IMR-90 (cell line): ENCODE results near the gene MAN1A2. TPM values are rescaled to one million over a fixed set of nuclear protein-coding genes. Genes with fewer than 3 reads are reported as not detected.

Experiments
- ATAC-seq: fragments of 200-7000 bp; cut with Tn5 transposase; 2 replicates; pipeline ENCODE4 v1.9.1; 2020; ENCODE audit warnings: low read depth, mild to moderate bottlenecking, moderate library complexity
- BruUV-seq: library from RNA; stranded (reverse); fragments of 400-500 nt; replicated peaks from 2 replicates; lab custom pipeline; 2021; lab: Mats Ljungman, UMichigan
- CTCF ChIA-PET: fragments of 300-600 bp; formaldehyde crosslinking; extraction: SDS; loops from one replicate; lab custom pipeline; 2021; ENCODE audit warnings: antibody characterized with exemption; lab: Yijun Ruan, JAX
- POLR2A ChIA-PET: fragments of 300-600 bp; sonication (Branson Sonifier 250); formaldehyde crosslinking; loops from one replicate; lab custom pipeline; 2022; ENCODE audit warnings: antibody characterized with exemption; ENCODE audit not compliant: unreplicated experiment; lab: Charles Lee
- DNase-seq: peaks from one replicate; pipeline ENCODE4 v3.0.0; 2013
- H2AFZ ChIP-seq: replicated peaks from 2 replicates; pipeline ENCODE3; 2013; ENCODE audit warnings: low read length, mild to moderate bottlenecking; ENCODE audit not compliant: poor library complexity
- H2AK5ac ChIP-seq: 2 replicates; pipeline ENCODE4 v1.6.1; 2013; ENCODE audit warnings: low read depth, low read length, inconsistent platforms
- H2AK9ac ChIP-seq: replicated peaks from 2 replicates; pipeline ENCODE3; 2013; ENCODE audit warnings: mild to moderate bottlenecking, low read depth, low read length, moderate library complexity; ENCODE audit not compliant: poor library complexity
- H2BK120ac ChIP-seq: 2 replicates; pipeline ENCODE4 v1.6.1; 2013; ENCODE audit warnings: low read depth, low read length, inconsistent platforms
- H2BK15ac ChIP-seq: 3 replicates; pipeline ENCODE4 v1.6.1; 2013; ENCODE audit warnings: low read depth, low read length, inconsistent platforms
- H2BK20ac ChIP-seq: 2 replicates; pipeline ENCODE4 v1.6.1; 2013; ENCODE audit warnings: low read depth, mild to moderate bottlenecking, inconsistent platforms, low read length, moderate library complexity
- H2BK5ac ChIP-seq: 2 replicates; pipeline ENCODE4 v1.6.1; 2013; ENCODE audit warnings: mild to moderate bottlenecking, low read depth, low read length, inconsistent platforms; ENCODE audit not compliant: poor library complexity, severe bottlenecking
- H3K14ac ChIP-seq: replicated peaks from 2 replicates; pipeline ENCODE4 v1.6.1; 2013; ENCODE audit warnings: low read depth, low read length, inconsistent platforms
- H3K18ac ChIP-seq: 2 replicates; pipeline ENCODE4 v1.6.1; 2013; ENCODE audit warnings: low read depth, low read length, control low read depth
- H3K23ac ChIP-seq: 2 replicates; pipeline ENCODE4 v1.6.1; 2013; ENCODE audit warnings: low read depth, low read length, inconsistent platforms
- H3K27ac ChIP-seq: 2 replicates; pipeline ENCODE4 v1.5.1; 2013; ENCODE audit warnings: mild to moderate bottlenecking, control low read depth, low read length; ENCODE audit not compliant: insufficient read depth
- H3K27me3 ChIP-seq: 2 replicates; pipeline ENCODE4 v1.6.1; 2013; ENCODE audit warnings: low read length; ENCODE audit not compliant: control insufficient read depth, insufficient read depth
- H3K36me3 ChIP-seq: 2 replicates; pipeline ENCODE4 v1.6.1; 2013; ENCODE audit warnings: low read length, mixed read lengths; ENCODE audit not compliant: control insufficient read depth, insufficient read depth
- H3K4ac ChIP-seq: 2 replicates; pipeline ENCODE4 v1.6.1; 2013; ENCODE audit warnings: low read depth, low read length, inconsistent platforms
- H3K4me1 ChIP-seq: 2 replicates; pipeline ENCODE4 v1.6.1; 2013; ENCODE audit warnings: low read length, mixed read lengths; ENCODE audit not compliant: control insufficient read depth, insufficient read depth
- H3K4me2 ChIP-seq: 2 replicates; pipeline ENCODE4 v1.6.1; 2013; ENCODE audit warnings: low read depth, mild to moderate bottlenecking, control low read depth, low read length, moderate library complexity
- H3K4me3 ChIP-seq: 2 replicates; pipeline ENCODE4 v1.5.1; 2013; ENCODE audit warnings: low read depth, mild to moderate bottlenecking, control low read depth, low read length, moderate library complexity; ENCODE audit not compliant: insufficient read depth
- H3K56ac ChIP-seq: 2 replicates; pipeline ENCODE4 v1.6.1; 2013; ENCODE audit warnings: low read length, inconsistent platforms; ENCODE audit not compliant: insufficient read depth; ENCODE audit errors: extremely low read depth
- H3K79me1 ChIP-seq, 2 experiments: 2 replicates each; pipeline ENCODE4 v1.6.1; 2013; ENCODE audit warnings: low read length in 2 of 2, inconsistent platforms in 1 of 2, low read depth in 1 of 2
- H3K9ac ChIP-seq: 2 replicates; pipeline ENCODE4 v1.6.1; 2013; ENCODE audit warnings: low read depth, low read length, control low read depth
- H3K9me1 ChIP-seq: 2 replicates; pipeline ENCODE4 v1.6.1; 2013; ENCODE audit warnings: low read length, inconsistent platforms; ENCODE audit not compliant: insufficient read depth
- H3K9me3 ChIP-seq: 2 replicates; pipeline ENCODE4 v1.6.1; 2013; ENCODE audit warnings: low read length; ENCODE audit not compliant: control insufficient read depth, insufficient read depth
- H4K20me1 ChIP-seq: 2 replicates; pipeline ENCODE4 v1.6.1; 2013; ENCODE audit warnings: low read length, inconsistent platforms; ENCODE audit not compliant: insufficient read depth
- H4K5ac ChIP-seq: 2 replicates; pipeline ENCODE4 v1.6.1; 2013; ENCODE audit warnings: mild to moderate bottlenecking, low read depth, low read length, control low read depth
- H4K8ac ChIP-seq, 2 experiments: 2 replicates each; pipeline ENCODE4 v1.6.1; 2013; ENCODE audit warnings: low read depth in 2 of 2, low read length in 2 of 2, control low read depth in 1 of 2, inconsistent platforms in 1 of 2
- H4K91ac ChIP-seq: 2 replicates; pipeline ENCODE4 v1.6.1; 2013; ENCODE audit warnings: low read depth, low read length, inconsistent platforms; ENCODE audit not compliant: insufficient read depth
- BHLHE40 ChIP-seq: fragments of 150-350 bp; IDR thresholded peaks from 2 replicates; pipeline ENCODE4 v1.6.1; 2016; ENCODE audit warnings: mild to moderate bottlenecking, low read depth, low read length
- CEBPB ChIP-seq: IDR thresholded peaks from 2 replicates; pipeline ENCODE4 v1.6.1; 2012; ENCODE audit warnings: low read depth, low read length, improper control_type of control experiment
- CHD1 ChIP-seq: IDR thresholded peaks from 2 replicates; pipeline ENCODE4 v1.6.1; 2012; ENCODE audit warnings: low read depth, low read length, improper control_type of control experiment
- CTCF ChIP-seq: conservative IDR thresholded peaks from 2 replicates; pipeline ENCODE4 v1.5.1; 2012; ENCODE audit warnings: mild to moderate bottlenecking, low read depth, low read length, improper control_type of control experiment
- MAFK ChIP-seq: IDR thresholded peaks from 2 replicates; pipeline ENCODE4 v1.6.1; 2012; ENCODE audit warnings: low read depth, low read length, improper control_type of control experiment
- MAZ ChIP-seq: IDR thresholded peaks from 2 replicates; pipeline ENCODE4 v1.6.1; 2012; ENCODE audit warnings: low read depth, mild to moderate bottlenecking, low read length, improper control_type of control experiment, moderate library complexity, borderline replicate concordance
- NFE2L2 ChIP-seq: fragments of 150-350 bp; IDR thresholded peaks from 2 replicates; pipeline ENCODE4 v1.6.1; 2016; ENCODE audit warnings: low read depth, mild to moderate bottlenecking, low read length
- POLR2A ChIP-seq: IDR thresholded peaks from 2 replicates; pipeline ENCODE4 v1.6.1; 2012; ENCODE audit warnings: mild to moderate bottlenecking, low read depth, low read length
- RAD21 ChIP-seq: IDR thresholded peaks from 2 replicates; pipeline ENCODE4 v1.6.1; 2012; ENCODE audit warnings: low read length, improper control_type of control experiment
- RFX5 ChIP-seq: IDR thresholded peaks from 2 replicates; pipeline ENCODE4 v1.8.0; 2012; ENCODE audit warnings: low read depth, mild to moderate bottlenecking, low read length, moderate library complexity
- SMC3 ChIP-seq: fragments of 150-350 bp; IDR thresholded peaks from 2 replicates; pipeline ENCODE4 v1.6.1; 2016; ENCODE audit warnings: low read depth, mild to moderate bottlenecking, antibody characterized with exemption, low read length, moderate library complexity
- WGBS, 2 experiments: methylation state at CpG; one replicate each; pipeline versions ENCODE4 v1.1.5 to v1.1.7; 2013; ENCODE audit warnings: missing lambda C conversion rate in 2 of 2; ENCODE audit not compliant: insufficient read length in 1 of 2; ENCODE audit errors: extremely low coverage in 2 of 2; 5-methylcytosine and 5-hydroxymethylcytosine counted together
- dilution Hi-C: fragments of 300-500 bp; cut with HindIII; formaldehyde crosslinking; loops from one replicate; pipeline ENCODE4 v1.14.3; 2018; ENCODE audit warnings: low sequenced_read_pairs; ENCODE audit not compliant: unreplicated experiment
- in situ Hi-C: fragments of 300-500 bp; cut with MboI; formaldehyde crosslinking; loops from 3 replicates; pipeline ENCODE4 v1.14.3; 2019; ENCODE audit warnings: low sequenced_read_pairs, inconsistent platforms, mixed read lengths
- intact Hi-C: fragments of 100-400 bp; cut with micrococcal nuclease; formaldehyde crosslinking; loops from 2 replicates; pipeline ENCODE4 v1.10.0; 2022
- polyA plus RNA-seq, 3 experiments: library from polyadenylated mRNA; depleted of rRNA; stranded (reverse); fragments of >200 nt; gene quantifications; 2 replicates each; pipeline ENCODE4 v1.2.3, GENCODE V29; 2012; ENCODE audit warnings: low replicate concordance in 1 of 3
- total RNA-seq: library from RNA; depleted of rRNA; stranded (reverse); fragments of >200 nt; gene quantifications from 2 replicates; pipeline ENCODE4 v1.2.3, GENCODE V29; 2012

Gene MAN1A2
- total and polyA plus RNA-seq, 2 of the 4 experiments (the other 2 are of a cell fraction): 12.4 to 29.4 TPM

GRCh38 chr1:117398957-117399356, 31.7 kb downstream of the MAN1A2 start:
- Histone ChIP-seq H3K79me1 (peaks cover 11 to 26% of the 10 kb centered on the region in 2 experiments), H4K8ac (no peak overlapping the region), H2AK9ac (no peak overlapping the region), H3K56ac (no peak overlapping the region), H3K18ac (no peak overlapping the region), H3K4me2 (no peak overlapping the region), H3K27me3 (no peaks in the 10 kb centered on the region), H3K9ac (no peak overlapping the region), H3K4me3 (no peak overlapping the region), H4K20me1 (0 out of 2 replicates have a peak, but pooled peaks cover 9% of the 10 kb centered on the region), H3K4ac (no peak overlapping the region), H3K9me3 (no peaks in the 10 kb centered on the region), H2BK15ac (no peak overlapping the region), H4K91ac (no peak overlapping the region), H3K36me3 (no peaks in the 10 kb centered on the region), H4K5ac (no peak overlapping the region), H2BK20ac (no peak overlapping the region), H2AK5ac (no peak overlapping the region), H2BK120ac (no peak overlapping the region), H3K27ac (no peak overlapping the region), H2AFZ (no peak overlapping the region), H2BK5ac (no peak overlapping the region), H3K23ac (no peak overlapping the region), H3K4me1 (no peaks in the 10 kb centered on the region), H3K9me1 (no peaks in the 10 kb centered on the region), H3K14ac (no peak overlapping the region)
- in situ Hi-C loops (no loop called here), dilution Hi-C loops (no loop called here), intact Hi-C loops (no loop called here)
- no TSS peak for BruUV-seq
- no peak for TF ChIP-seq MAFK
- no peak for TF ChIP-seq BHLHE40
- no peak for TF ChIP-seq CEBPB
- TF ChIP-seq RAD21: no peak
- TF ChIP-seq NFE2L2: no peak
- TF ChIP-seq RFX5: no peak
- no peak for TF ChIP-seq MAZ
- no peak for TF ChIP-seq CHD1
- no peak for TF ChIP-seq SMC3
- no peak for TF ChIP-seq CTCF
- TF ChIP-seq POLR2A: no peak
- ChIA-PET CTCF (no interaction called here), POLR2A (no interaction called here)
- no peak for ATAC-seq
- DNase-seq: no peak
- WGBS, 2 experiments: 87% methylated on average over 3 of the region's 6 CpGs; no CpG with 5 or more reads in 1 of the 2 experiments
